HG03442 (cell line): ENCODE data around the gene C6orf120.

Experiments
- ATAC-seq: cut with Tn5 transposase; IDR thresholded peaks from one replicate; pipeline ENCODE4 v1.9.1; 2021; ENCODE audit warnings: mild to moderate bottlenecking, moderate library complexity; ENCODE audit not compliant: unreplicated experiment

The C6orf120 gene

DNA sequence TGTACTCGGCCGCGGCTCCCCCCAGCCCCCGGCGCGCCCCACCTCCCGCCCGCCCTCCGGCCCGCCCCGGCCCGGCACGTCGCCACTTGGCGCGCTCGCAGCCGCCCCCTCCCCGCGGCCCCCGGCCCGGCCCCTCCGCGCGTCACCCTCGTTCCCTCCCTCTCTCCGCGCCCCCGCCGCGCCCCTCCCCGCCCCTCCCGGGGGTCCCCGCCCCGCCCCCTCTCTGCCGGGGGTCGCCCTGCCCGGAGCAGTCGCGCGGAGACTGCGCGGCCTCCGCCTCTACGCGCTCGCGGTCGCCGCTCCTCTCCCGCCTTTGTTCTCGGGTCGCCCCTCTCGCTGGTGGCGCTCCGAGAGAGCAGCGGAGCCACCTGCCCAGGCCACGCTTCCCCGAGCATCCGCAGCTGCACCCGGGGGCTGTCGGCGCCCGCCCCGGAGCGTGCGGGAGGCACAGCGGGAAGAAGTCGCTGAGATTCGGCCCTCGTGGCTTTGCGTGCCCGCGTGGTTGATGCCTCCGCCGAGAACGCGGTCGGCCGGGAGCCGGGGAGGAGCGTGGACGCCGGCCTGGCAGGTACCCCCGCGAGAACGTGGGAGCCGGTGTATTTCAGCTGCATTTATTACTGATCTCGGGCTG lies 22.7 kb downstream of the C6orf120 start, which contains the start of gene PHF10:
Gene PHF10 (minus strand): TSS at position 7 of the 631 bp plus-strand sequence. CDS start 569 bp downstream, outside the sequence.
- peak; percentile 39 for ATAC-seq

DNA sequence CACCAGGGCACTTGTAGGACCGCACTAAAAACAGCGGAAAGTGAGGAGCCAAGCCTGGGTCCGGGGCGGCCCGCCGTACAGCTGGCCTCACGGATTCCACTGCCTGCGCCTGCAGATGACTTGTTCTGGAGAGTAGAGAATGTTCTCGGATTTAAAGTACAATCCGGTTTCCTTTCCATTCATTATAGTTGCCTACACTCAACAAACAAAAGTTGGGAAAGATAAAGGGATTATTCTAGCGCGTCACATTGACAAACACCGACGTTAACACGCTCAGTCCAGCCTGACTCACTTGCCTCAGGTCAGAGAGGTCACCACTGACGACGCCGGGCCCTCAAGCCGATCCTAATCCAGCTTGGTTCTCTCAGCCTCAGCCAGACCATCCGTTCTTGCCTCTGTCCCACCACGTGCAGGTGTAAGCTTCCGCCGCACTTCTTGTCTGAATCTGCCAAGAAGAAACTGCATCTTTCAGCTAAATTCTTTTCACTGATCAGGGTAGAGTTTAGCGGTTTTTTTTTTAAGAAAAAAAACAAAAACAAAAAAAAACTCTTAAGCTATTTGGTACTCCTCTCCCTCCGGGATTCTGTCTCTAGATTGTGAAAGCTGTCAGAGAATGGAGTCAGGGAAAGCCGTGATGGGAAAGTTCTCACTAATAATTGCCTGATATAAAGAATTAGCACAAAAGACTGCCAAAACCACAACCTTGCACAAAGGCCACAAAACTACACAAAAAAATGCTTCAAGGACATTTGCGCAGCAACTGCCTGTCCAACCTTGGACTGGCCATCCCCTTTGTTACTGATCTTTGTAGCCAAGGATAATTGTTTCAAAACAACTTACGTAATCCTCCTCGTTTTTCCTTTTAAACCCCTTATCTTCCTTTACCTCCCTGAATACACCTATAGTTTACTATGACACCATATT lies 23.5 kb downstream of the C6orf120 start:
- ATAC-seq = no peak

DNA sequence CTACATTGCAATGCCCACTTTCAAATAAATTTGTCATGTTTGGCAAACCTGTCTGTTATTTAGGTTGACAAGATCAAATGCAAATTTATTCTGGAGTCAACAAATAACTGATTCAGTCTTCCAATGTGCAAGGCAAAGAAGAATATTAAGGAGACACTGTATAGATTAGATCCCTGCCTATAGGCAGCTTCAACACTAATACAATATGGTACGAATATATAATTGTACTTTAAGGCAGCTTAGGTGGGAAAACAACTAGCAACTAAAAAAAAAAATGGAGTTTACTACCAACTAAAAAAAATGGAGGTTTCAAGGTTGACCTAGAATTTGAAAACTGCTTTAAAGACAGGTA lies 24.1 kb downstream of the C6orf120 start:
- no peak for ATAC-seq

DNA sequence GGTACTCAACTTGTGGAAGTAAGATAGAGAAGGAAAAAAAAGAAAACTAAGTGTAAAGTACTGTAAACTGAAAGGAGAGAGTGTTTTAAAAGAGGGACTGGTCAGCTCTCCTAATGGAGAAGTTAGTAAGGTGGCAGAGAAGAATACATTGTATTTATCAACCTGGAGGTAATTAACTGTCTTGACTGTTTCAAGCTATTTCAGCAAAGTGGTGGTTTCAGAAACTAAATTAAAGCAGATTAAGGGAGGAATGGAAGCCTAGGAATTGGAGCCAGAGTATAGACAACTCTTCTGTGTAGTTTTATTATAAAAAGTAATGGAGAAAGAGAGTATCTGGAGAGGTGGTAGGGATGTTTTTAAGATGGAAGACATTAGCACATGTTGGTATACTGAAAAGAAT lies 25.0 kb downstream of the C6orf120 start:
- ATAC-seq = no peak

DNA sequence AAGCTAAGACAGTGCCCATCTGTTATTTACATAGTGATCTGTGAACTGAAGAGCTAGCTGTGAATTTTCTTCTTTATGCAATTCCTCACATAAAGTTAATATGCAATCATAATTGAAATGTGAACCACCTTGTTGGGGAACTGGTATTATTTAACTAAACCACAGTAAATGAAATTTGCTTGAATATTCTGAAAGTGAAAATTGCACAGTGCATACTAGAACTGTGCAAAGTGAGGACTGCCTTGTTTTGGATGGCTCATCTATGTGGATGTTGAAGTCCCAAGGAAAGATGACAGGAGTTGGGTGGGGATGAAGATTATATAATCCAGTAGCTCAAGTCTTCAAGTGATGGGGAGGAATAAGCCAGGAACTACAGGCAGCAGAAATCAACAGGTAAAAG lies 28.0 kb downstream of the C6orf120 start:
- ATAC-seq = no peak

DNA sequence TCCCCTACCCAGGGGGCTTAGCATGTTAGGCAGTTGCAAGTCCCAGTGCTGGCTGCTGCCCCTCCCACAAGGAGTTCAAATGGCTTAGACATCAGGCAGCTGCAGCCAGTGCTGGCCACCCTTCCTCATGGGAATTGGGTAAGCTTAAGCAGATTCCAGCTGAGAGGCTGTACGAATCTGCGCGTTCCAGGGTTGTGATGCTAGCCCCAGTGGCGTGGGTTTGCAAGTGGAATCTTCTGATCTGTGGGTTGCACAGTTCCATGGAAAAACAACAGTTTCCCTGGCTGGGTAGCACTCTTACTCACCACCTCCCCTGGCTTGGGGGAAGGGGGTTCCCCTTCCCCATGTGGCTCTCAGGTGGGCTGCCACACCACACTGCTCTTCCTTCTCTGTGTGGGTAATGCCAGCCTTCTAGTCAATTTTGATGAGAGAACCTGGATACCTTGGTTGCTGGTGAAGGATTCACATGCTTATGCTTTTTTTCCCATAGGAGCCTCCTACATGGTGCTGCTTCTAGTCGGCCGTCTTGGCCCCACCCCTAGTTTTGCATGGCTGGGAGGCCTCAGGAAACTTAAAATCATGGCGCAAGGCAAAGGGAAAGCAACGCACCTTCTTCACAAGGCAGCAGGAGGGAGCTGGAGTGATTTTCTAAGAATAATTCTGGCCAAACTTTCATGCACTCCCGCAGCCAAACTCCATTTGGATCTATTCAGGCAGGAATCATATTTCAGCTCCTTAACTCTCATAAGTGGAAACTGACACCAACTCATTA lies 36.5 kb downstream of the C6orf120 start:
- no peak for ATAC-seq

DNA sequence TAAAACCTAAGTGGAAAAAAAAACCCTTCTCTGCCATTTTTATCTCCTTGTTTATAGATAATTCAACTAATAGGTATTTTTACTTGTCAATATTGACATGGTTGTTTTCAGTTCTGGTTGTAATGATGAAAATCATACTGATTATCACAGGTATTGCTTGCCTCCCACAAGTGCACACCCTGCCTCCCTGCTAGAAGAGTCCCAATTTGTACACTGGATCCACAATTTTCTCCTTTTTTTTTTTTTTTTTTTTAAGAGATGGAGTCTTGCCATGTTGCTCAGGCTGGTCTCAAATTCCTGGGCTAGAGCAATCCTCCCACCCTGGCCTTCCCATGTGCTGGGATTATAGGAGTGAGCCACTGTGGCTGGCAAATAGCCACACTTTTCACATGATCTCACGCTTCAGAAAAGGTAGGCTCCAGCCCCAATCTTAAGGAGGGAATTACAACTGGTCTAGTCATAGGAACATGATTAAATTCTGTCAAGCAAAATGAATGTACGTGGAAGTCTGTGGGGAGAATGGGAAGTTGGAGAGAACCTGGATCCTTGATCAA lies 37.1 kb downstream of the C6orf120 start:
- no peak for ATAC-seq

DNA sequence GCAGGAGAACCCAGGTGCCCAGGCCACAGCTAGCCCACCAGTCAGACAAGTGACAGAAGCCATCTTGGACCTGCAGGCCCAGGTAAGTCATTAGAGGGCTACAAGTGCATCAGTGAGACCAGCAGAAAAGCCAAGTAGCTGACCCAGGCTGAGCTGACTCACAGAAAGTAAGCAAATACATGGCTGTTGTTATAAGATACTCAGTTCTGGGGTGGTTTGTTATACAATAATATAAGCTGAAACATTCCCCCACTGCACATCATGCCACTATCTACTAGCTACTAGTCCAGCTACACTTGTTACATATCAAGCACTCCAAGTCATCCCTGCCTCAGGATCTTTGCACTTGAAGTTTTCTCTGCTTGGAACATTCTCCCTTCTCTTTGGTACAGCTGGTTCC lies 39.4 kb downstream of the C6orf120 start:
- ATAC-seq = no peak

DNA sequence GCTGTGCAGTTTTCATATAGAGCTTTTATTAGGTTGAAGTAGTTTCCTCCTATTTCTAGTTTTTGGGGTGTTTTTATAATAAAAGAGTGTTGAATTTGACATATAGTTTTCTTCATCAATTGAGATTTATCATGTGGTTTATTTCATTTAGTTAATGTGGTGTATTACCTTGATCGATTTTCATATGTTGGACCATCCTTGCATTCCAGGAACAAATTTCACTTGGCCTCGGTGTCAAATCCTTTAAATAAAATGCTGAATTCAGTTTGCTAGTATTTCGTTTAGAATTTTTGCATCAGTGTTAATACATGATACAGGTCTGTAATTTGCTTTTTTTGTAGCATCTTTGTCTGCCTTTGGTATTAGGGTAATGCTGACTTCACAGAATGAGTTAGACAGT lies 43.5 kb downstream of the C6orf120 start:
- no peak for ATAC-seq

DNA sequence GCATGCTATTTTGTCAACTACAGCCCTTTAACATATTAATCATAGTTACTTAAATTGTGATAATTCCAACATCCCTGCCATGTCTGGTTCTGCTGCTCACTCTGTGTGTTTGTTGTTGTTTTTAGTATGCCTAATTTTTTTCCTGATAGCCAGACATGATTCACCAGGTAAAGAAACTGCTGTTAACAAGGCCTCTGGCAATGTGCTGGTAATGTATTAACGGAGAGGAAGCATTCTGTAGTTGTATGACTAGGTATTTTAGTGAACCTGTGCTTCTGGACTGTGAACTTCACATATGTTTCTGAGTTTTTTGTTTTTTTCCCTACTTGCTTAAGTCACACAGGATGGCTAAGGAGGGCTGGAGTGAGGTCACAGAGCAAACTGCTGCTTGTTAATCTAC lies 44.6 kb downstream of the C6orf120 start:
- no peak for ATAC-seq

DNA sequence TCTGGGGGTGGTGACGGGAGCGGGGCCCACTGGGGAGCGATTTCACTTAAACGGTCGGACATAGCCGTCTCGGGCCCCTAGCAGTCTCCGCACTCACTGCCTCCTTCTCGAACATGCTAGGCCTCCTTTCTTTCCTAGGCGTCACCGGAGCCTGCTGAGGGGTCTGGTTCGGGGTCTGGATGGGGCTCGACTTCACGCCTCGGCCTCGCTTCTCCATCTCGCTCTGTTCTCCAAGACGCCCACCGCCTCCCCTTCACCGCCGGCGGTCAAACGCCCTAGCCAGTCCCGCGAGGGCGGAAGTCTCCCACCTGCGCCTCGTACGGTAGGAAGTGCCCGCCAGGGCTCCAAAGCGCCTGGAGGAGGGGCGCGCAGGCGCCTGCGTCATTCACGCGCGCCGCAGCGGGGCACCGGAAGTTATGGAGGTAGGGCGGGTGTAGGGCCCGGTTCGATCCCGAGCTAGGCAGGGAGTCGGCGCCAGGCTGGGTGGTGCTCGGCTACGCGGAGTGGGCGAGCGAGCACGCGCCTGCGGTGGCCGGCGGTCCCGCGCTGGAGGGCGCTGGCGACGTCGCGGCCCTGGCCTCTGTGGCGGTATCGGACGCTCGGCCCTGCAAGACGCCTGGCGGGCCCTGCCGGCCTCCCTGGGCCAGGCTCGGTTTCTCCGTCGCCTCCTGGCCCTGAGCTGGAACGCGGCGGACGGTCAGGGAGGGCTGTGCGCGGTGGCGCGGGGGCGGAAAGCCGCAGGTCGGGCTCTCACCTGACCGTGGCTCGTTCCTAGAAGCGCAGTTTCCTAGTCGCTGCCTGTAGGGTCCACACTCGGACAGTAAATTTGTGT lies 49.5 kb downstream of the C6orf120 start, which contains the start of the genes DYNLT2 and ERMARD:
Gene DYNLT2 (minus strand): TSS at position 331 of the 832 bp plus-strand sequence. CDS start 114 bp downstream, at position 217.
Gene ERMARD (plus strand): TSS at position 381 of the 832 bp plus-strand sequence. CDS start 36 bp downstream, at position 417.
- peak; percentile 94 for ATAC-seq

DNA sequence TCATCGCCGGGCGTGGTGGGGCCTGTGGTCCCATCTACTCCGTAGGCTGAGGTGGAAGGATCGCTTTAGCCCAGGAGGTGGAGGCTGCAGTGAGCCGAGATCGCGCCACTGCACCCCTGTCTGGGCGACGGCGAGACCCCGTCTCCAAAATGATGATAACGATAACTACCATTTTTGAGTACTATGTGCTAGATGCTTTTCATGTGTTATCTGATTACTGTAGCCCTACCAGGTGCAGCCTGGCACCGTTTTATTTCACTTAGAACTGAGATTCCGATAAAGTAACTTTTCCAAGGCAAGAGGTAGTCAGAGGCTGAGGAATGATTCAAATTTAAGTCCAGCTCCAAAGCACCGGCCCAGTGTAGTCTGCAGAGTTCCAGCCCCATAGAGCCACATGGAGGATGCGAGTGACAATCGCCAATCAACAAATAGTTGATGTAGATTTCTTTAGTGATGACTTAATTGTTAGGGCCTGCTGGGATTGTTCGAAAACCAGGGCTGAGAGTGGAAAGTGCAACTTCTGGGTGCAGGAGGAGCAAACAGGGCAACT lies 50.2 kb downstream of the C6orf120 start:
- no peak for ATAC-seq
